HEK293 (cell line): ENCODE data around the gene FOXRED1.
"Not testable (repeated sequence)": the region's sequence is repeated elsewhere in the genome, so short reads cannot be mapped to it uniquely, and the experiment has no call there.

Experiments used
- CTCF ChIA-PET: fragments of 350-600 bp; formaldehyde crosslinking; extraction: SDS; loops from one replicate; lab custom pipeline; 2021; ENCODE audit warnings: antibody characterized with exemption; lab: Yijun Ruan, JAX
- POLR2A ChIA-PET: fragments of 300-600 bp; formaldehyde crosslinking; extraction: SDS; loops from one replicate; lab custom pipeline; 2020; ENCODE audit warnings: antibody characterized with exemption, inconsistent platforms; lab: Yijun Ruan, JAX
- H3K27ac ChIP-seq: fragments of 200-500 bp; sonication (Bioruptor generic); 2 replicates; pipeline ENCODE4 v1.5.1; 2014; ENCODE audit warnings: low read depth, low read length, control low read depth, inconsistent platforms; ENCODE audit errors: extremely low read depth
- H3K36me3 ChIP-seq, 2 experiments: fragments of 200-500 bp in 1 of 2; sonication (Bioruptor generic) in 1 of 2; 1 replicate in 1 of 2; 2 replicates in 1 of 2; pipeline ENCODE4 v1.5.1; 2014 to 2017; ENCODE audit warnings: inconsistent platforms in 2 of 2, low read length in 2 of 2; ENCODE audit not compliant: control insufficient read depth in 2 of 2, insufficient read depth in 1 of 2
- H3K4me1 ChIP-seq: fragments of 200-500 bp; sonication (Bioruptor generic); 2 replicates; pipeline ENCODE4 v1.5.1; 2014; ENCODE audit warnings: mild to moderate bottlenecking, low read length, inconsistent platforms; ENCODE audit not compliant: control insufficient read depth, insufficient read depth
- H3K4me3 ChIP-seq: 2 replicates; pipeline ENCODE4 v1.5.1; 2011; ENCODE audit warnings: low read depth, mild to moderate bottlenecking, control low read depth, low read length, moderate library complexity
- H3K9me3 ChIP-seq: fragments of 200-500 bp; sonication (Bioruptor generic); 2 replicates; pipeline ENCODE4 v1.5.1; 2014; ENCODE audit warnings: low read depth, low read length, inconsistent platforms; ENCODE audit not compliant: control insufficient read depth, insufficient read depth
- FEZF1 ChIP-seq: fragments of 450-650 bp; formaldehyde crosslinking; IDR thresholded peaks from 2 replicates; pipeline ENCODE4 v1.5.1; 2016; ENCODE audit warnings: missing biosample characterization, missing genetic modification characterization
- HOXC10 ChIP-seq: sonication (generic); formaldehyde crosslinking; IDR thresholded peaks from 2 replicates; pipeline ENCODE4 v1.8.1; 2023; ENCODE audit warnings: mild to moderate bottlenecking, missing genetic modification reagents
- HOXD13 ChIP-seq: sonication (generic); formaldehyde crosslinking; IDR thresholded peaks from 2 replicates; pipeline ENCODE4 v1.8.0; 2022; ENCODE audit warnings: missing genetic modification reagents, borderline replicate concordance
- KLF1 ChIP-seq: fragments of 450-650 bp; formaldehyde crosslinking; IDR thresholded peaks from 2 replicates; pipeline ENCODE4 v1.5.1; 2016; ENCODE audit warnings: missing biosample characterization, missing genetic modification characterization
- ZNF132 ChIP-seq: fragments of 450-650 bp; formaldehyde crosslinking; IDR thresholded peaks from 2 replicates; pipeline ENCODE4 v1.5.1; 2017; ENCODE audit warnings: missing biosample characterization, missing genetic modification characterization, borderline replicate concordance
- ZNF221 ChIP-seq: fragments of 450-650 bp; formaldehyde crosslinking; IDR thresholded peaks from 2 replicates; pipeline ENCODE4 v1.5.1; 2017; ENCODE audit warnings: missing biosample characterization, missing genetic modification characterization, borderline replicate concordance
- ZNF248 ChIP-seq: fragments of 450-650 bp; formaldehyde crosslinking; IDR thresholded peaks from 2 replicates; pipeline ENCODE4 v1.5.1; 2017; ENCODE audit warnings: missing biosample characterization, missing genetic modification characterization
- ZNF37A ChIP-seq: fragments of 450-650 bp; IDR thresholded peaks from 2 replicates; pipeline ENCODE4 v1.5.1; 2018; ENCODE audit warnings: missing biosample characterization, missing genetic modification characterization
- ZNF510 ChIP-seq: fragments of 450-650 bp; formaldehyde crosslinking; IDR thresholded peaks from 2 replicates; pipeline ENCODE4 v1.5.1; 2018; ENCODE audit warnings: mild to moderate bottlenecking, missing genetic modification characterization, missing biosample characterization; ENCODE audit not compliant: insufficient replicate concordance
- ZNF561 ChIP-seq: fragments of 450-650 bp; IDR thresholded peaks from 2 replicates; pipeline ENCODE4 v1.5.1; 2018; ENCODE audit warnings: missing biosample characterization, missing genetic modification characterization, borderline replicate concordance
- ZNF654 ChIP-seq: fragments of 450-650 bp; formaldehyde crosslinking; IDR thresholded peaks from 2 replicates; pipeline ENCODE4 v1.5.1; 2016; ENCODE audit warnings: low read depth, missing biosample characterization, missing genetic modification characterization
- ZNF670 ChIP-seq: fragments of 450-650 bp; formaldehyde crosslinking; IDR thresholded peaks from 2 replicates; pipeline ENCODE4 v1.5.1; 2016; ENCODE audit warnings: missing biosample characterization, missing genetic modification characterization, low read depth
- ZNF747 ChIP-seq: fragments of 450-650 bp; formaldehyde crosslinking; IDR thresholded peaks from 2 replicates; pipeline ENCODE4 v1.5.1; 2016; ENCODE audit warnings: missing biosample characterization, missing genetic modification characterization
- ZNF792 ChIP-seq: fragments of 450-650 bp; formaldehyde crosslinking; IDR thresholded peaks from 2 replicates; pipeline ENCODE4 v1.5.1; 2016; ENCODE audit warnings: missing biosample characterization, missing genetic modification characterization
- ZNF843 ChIP-seq: fragments of 450-650 bp; formaldehyde crosslinking; IDR thresholded peaks from 2 replicates; pipeline ENCODE4 v1.5.1; 2016; ENCODE audit warnings: missing biosample characterization, missing genetic modification characterization
- TF ChIP-seq, protein P1 (sequence below): fragments of 450-650 bp; formaldehyde crosslinking; IDR thresholded peaks from 2 replicates; pipeline ENCODE4 v1.5.1; 2016; ENCODE audit warnings: missing biosample characterization, missing genetic modification characterization
- TF ChIP-seq, protein P2 (sequence below): IDR thresholded peaks from 2 replicates; pipeline ENCODE4 v1.6.1; 2011; ENCODE audit warnings: mild to moderate bottlenecking, low read depth, low read length, borderline replicate concordance
- TF ChIP-seq, protein P3 (sequence below): fragments of 450-650 bp; formaldehyde crosslinking; IDR thresholded peaks from 2 replicates; pipeline ENCODE4 v1.5.1; 2016; ENCODE audit warnings: missing biosample characterization, missing genetic modification characterization
- TF ChIP-seq, protein P4 (sequence below): fragments of 450-650 bp; formaldehyde crosslinking; IDR thresholded peaks from 2 replicates; pipeline ENCODE4 v1.5.0; 2017; ENCODE audit warnings: missing biosample characterization, missing genetic modification characterization, borderline replicate concordance
- TF ChIP-seq, protein P5 (sequence below): fragments of 450-650 bp; formaldehyde crosslinking; IDR thresholded peaks from 2 replicates; pipeline ENCODE4 v1.5.1; 2017; ENCODE audit warnings: missing biosample characterization, missing genetic modification characterization

Gene FOXRED1

DNA sequence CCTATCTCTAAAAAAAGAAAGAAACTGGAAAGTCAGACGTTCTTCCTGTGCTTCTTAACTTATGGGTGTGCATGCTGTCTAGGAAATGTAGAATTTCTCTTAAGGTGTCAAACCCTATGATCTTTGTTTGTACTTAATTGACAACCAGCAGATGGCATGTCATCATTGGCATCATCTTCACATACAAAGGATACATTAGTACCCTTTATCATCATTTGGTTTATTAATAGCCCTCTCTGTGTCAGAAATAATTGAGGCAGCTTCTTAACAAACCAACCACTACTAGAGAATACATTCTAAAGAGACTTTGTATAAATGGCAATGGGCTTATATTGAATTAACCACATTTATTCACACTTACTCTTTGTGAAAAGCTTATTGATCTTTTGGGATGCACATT lies 14.1 kb upstream of the FOXRED1 start:
- TF ChIP-seq ZNF510 (tag by site-specific recombination) (no peak), FEZF1 (tag by site-specific recombination) (no peak), ZNF561 (tag by site-specific recombination) (no peak), HOXC10 (CRISPR knock-in tag) (no peak), ZNF132 (no peak), ZNF670 (no peak), ZNF248 (tag by site-specific recombination) (no peak), KLF1 (no peak), ZNF843 (no peak), ZNF37A (no peak)
- no peak overlapping the region for H3K27ac ChIP-seq
- POLR2A ChIA-PET, result interaction anchor here (1.1 kb wide), 1 partner anchor 43 kb away, joined by 3 read pairs; the partner anchor contains the start of genes FAM118B and RPUSD4
- H3K4me3 ChIP-seq, result no peak overlapping the region
- H3K9me3 ChIP-seq, result no peaks in the 10 kb centered on the region
- CTCF ChIA-PET, result no interaction called here
- no peaks in the 10 kb centered on the region for H3K4me1 ChIP-seq
- peaks cover 0 to 69% of the 10 kb centered on the region in 2 experiments; a peak in 2 of 3 replicates for H3K36me3 ChIP-seq

DNA sequence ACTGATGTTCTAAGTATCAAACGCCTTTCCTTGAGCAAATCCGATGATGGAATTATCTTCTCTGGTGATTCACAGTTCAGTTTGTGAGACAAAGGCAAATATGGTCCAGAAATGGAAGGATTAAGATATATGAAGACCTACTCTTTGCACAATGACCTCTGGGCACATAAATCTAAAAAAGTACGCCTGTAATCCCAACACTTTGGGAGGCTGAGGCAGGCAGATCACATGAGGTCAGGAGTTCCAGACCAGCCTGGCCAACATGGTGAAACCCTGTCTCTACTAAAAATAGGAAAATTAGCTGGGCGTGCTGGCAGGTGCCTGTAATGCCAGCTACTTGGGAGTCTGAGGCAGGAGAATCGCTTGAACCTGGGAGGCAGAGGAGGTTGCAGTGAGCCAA lies 13.4 kb upstream of the FOXRED1 start:
- H3K27ac ChIP-seq, CTCF ChIA-PET, POLR2A ChIA-PET, H3K4me1 ChIP-seq, H3K9me3 ChIP-seq, H3K4me3 ChIP-seq: not testable (repeated sequence)
- H3K36me3 ChIP-seq, result peaks cover 0 to 67% of the 10 kb centered on the region in 2 experiments; a peak in 2 of 3 replicates

DNA sequence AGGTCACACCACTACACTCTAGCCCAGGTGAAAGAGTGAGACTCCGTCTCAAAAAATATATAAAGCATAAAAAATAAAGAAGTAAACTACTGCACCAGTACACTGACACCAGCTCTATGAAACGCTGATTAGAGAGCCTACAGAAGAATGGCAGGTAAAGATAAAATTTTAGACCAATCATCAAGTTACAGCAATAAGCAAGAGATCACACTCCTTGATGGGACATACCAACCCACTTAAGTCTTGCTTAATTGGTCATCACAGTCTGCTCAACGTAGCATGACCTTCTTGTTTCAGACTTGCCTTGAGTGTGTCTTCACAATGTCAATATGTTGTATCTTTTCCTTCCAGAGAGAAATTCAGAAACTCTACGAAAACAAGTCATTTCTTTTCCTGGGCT lies 12.7 kb upstream of the FOXRED1 start:
- no peaks in the 10 kb centered on the region for H3K4me1 ChIP-seq
- TF ChIP-seq ZNF747 (tag by site-specific recombination), result no peak
- TF ChIP-seq, protein P1, sequence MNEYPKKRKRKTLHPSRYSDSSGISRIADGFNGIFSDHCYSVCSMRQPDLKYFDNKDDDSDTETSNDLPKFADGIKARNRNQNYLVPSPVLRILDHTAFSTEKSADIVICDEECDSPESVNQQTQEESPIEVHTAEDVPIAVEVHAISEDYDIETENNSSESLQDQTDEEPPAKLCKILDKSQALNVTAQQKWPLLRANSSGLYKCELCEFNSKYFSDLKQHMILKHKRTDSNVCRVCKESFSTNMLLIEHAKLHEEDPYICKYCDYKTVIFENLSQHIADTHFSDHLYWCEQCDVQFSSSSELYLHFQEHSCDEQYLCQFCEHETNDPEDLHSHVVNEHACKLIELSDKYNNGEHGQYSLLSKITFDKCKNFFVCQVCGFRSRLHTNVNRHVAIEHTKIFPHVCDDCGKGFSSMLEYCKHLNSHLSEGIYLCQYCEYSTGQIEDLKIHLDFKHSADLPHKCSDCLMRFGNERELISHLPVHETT (tag by site-specific recombination), result no peak
- TF ChIP-seq ZNF792 (tag by site-specific recombination), result no peak
- TF ChIP-seq ZNF221 (tag by site-specific recombination), result no peak
- TF ChIP-seq, protein P2, sequence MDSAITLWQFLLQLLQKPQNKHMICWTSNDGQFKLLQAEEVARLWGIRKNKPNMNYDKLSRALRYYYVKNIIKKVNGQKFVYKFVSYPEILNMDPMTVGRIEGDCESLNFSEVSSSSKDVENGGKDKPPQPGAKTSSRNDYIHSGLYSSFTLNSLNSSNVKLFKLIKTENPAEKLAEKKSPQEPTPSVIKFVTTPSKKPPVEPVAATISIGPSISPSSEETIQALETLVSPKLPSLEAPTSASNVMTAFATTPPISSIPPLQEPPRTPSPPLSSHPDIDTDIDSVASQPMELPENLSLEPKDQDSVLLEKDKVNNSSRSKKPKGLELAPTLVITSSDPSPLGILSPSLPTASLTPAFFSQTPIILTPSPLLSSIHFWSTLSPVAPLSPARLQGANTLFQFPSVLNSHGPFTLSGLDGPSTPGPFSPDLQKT, result no peak
- no peak for TF ChIP-seq ZNF654 (tag by site-specific recombination)
- TF ChIP-seq, protein P3, sequence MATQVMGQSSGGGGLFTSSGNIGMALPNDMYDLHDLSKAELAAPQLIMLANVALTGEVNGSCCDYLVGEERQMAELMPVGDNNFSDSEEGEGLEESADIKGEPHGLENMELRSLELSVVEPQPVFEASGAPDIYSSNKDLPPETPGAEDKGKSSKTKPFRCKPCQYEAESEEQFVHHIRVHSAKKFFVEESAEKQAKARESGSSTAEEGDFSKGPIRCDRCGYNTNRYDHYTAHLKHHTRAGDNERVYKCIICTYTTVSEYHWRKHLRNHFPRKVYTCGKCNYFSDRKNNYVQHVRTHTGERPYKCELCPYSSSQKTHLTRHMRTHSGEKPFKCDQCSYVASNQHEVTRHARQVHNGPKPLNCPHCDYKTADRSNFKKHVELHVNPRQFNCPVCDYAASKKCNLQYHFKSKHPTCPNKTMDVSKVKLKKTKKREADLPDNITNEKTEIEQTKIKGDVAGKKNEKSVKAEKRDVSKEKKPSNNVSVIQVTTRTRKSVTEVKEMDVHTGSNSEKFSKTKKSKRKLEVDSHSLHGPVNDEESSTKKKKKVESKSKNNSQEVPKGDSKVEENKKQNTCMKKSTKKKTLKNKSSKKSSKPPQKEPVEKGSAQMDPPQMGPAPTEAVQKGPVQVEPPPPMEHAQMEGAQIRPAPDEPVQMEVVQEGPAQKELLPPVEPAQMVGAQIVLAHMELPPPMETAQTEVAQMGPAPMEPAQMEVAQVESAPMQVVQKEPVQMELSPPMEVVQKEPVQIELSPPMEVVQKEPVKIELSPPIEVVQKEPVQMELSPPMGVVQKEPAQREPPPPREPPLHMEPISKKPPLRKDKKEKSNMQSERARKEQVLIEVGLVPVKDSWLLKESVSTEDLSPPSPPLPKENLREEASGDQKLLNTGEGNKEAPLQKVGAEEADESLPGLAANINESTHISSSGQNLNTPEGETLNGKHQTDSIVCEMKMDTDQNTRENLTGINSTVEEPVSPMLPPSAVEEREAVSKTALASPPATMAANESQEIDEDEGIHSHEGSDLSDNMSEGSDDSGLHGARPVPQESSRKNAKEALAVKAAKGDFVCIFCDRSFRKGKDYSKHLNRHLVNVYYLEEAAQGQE (tag by site-specific recombination), result no peak
- TF ChIP-seq HOXD13 (CRISPR knock-in tag), result no peak
- TF ChIP-seq, protein P4, sequence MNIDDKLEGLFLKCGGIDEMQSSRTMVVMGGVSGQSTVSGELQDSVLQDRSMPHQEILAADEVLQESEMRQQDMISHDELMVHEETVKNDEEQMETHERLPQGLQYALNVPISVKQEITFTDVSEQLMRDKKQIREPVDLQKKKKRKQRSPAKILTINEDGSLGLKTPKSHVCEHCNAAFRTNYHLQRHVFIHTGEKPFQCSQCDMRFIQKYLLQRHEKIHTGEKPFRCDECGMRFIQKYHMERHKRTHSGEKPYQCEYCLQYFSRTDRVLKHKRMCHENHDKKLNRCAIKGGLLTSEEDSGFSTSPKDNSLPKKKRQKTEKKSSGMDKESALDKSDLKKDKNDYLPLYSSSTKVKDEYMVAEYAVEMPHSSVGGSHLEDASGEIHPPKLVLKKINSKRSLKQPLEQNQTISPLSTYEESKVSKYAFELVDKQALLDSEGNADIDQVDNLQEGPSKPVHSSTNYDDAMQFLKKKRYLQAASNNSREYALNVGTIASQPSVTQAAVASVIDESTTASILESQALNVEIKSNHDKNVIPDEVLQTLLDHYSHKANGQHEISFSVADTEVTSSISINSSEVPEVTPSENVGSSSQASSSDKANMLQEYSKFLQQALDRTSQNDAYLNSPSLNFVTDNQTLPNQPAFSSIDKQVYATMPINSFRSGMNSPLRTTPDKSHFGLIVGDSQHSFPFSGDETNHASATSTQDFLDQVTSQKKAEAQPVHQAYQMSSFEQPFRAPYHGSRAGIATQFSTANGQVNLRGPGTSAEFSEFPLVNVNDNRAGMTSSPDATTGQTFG, result no peak
- TF ChIP-seq, protein P5, sequence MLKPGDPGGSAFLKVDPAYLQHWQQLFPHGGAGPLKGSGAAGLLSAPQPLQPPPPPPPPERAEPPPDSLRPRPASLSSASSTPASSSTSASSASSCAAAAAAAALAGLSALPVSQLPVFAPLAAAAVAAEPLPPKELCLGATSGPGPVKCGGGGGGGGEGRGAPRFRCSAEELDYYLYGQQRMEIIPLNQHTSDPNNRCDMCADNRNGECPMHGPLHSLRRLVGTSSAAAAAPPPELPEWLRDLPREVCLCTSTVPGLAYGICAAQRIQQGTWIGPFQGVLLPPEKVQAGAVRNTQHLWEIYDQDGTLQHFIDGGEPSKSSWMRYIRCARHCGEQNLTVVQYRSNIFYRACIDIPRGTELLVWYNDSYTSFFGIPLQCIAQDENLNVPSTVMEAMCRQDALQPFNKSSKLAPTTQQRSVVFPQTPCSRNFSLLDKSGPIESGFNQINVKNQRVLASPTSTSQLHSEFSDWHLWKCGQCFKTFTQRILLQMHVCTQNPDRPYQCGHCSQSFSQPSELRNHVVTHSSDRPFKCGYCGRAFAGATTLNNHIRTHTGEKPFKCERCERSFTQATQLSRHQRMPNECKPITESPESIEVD (tag by site-specific recombination), result no peak
- H3K36me3 ChIP-seq, result peaks cover 0 to 67% of the 10 kb centered on the region in 2 experiments; a peak in 2 of 3 replicates
- ChIA-PET CTCF (no interaction called here), POLR2A (no interaction called here)
- H3K4me3 ChIP-seq, result no peak overlapping the region
- no peaks in the 10 kb centered on the region for H3K9me3 ChIP-seq
- H3K27ac ChIP-seq, result no peak overlapping the region
